ENCODE data around the gene IGF2BP1.

DNA sequence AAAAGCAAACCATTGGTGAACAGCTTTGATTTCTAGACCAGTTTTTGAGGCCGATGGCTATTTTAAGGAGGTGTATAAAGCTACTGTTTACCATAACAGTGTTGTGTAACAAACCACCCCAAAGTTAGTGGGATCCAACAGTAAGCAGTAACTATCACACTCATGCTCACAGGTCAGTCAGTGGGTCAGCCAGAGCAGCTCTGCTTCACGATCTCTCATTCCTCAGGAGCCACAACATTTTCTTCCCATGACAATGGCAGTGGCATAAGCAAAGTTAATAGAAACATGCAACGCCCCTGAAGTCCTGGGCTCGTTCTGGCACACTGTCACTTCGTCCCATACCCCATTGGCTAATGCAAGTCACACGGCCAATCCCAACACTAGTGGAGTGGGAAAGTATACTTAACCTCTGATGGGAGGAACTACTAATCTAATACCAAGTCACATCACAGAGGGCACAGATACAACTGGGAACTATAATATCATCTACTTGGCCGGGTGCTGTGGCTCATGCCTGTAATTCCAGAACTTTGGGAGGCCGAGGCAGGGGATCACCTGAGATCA lies 107.4 kb downstream of the IGF2BP1 start:
- TF ChIP-seq CTCF (IDR thresholded peaks at IDR 0.05) (no peak), POLR2A (IDR thresholded peaks at IDR 0.05) (no peak)
